ENCODE data around the gene MAEL.

GRCh38 chr1:167066333-167067122 lies 77.4 kb downstream of the MAEL start:
- TF ChIP-seq CTCF (conservative IDR thresholded peaks at IDR 0.05; ENCODE audit: low read depth, low read length) (peak; percentile 98), EZH2phosphoT487 (IDR thresholded peaks at IDR 0.05; ENCODE audit: borderline replicate concordance, low read length) (no peak)
